Stomach (tissue), 9 donors: Measurements from ENCODE around the gene DAZAP2. TPM values are rescaled to one million over a fixed set of nuclear protein-coding genes. Genes with fewer than 3 reads are reported as not detected.

Source experiments
- DNase-seq, 2 donors: peaks; one replicate each; pipeline versions ENCODE4 v3.0.0 to v3.0.0-alpha.2; 2013 to 2019
- H3K27ac ChIP-seq, 5 donors: fragments of 200-600 bp in 4 of 5; sonication (generic) in 4 of 5; one replicate each; pipeline ENCODE4 v1.5.1; 2013 to 2019; ENCODE audit warnings: mild to moderate bottlenecking in 1 of 5, moderate library complexity in 1 of 5
- H3K27me3 ChIP-seq, 3 donors: fragments of 200-600 bp; sonication (generic); one replicate each; pipeline ENCODE4 v1.5.1; 2017 to 2019; ENCODE audit warnings: mixed run types in 1 of 3
- H3K36me3 ChIP-seq, 4 donors: fragments of 200-600 bp; sonication (generic); 1 replicate in 3 of 4; 2 replicates in 1 of 4; pipeline ENCODE4 v1.5.1; 2016 to 2019
- H3K4me1 ChIP-seq, 4 donors: fragments of 200-600 bp; sonication (generic); one replicate each; pipeline ENCODE4 v1.5.1; 2016 to 2019
- H3K4me3 ChIP-seq, 4 donors: fragments of 200-600 bp; sonication (generic) in 3 of 4; one replicate each; pipeline ENCODE4 v1.5.1; 2016 to 2019; ENCODE audit warnings: mild to moderate bottlenecking in 1 of 4
- H3K9me3 ChIP-seq, 4 donors: fragments of 200-600 bp; sonication (generic); one replicate each; pipeline ENCODE4 v1.5.1; 2016 to 2019
- EP300 ChIP-seq: sonication (generic); formaldehyde crosslinking; IDR thresholded peaks from one replicate; pipeline ENCODE4 v1.6.1; 2017; ENCODE audit warnings: antibody characterized with exemption
- POLR2A ChIP-seq, 4 donors: fragments of 450-650 bp; IDR thresholded peaks; one replicate each; pipeline ENCODE4 v1.6.1; 2016; ENCODE audit warnings: antibody characterized with exemption in 4 of 4, control low read depth in 2 of 4, mild to moderate bottlenecking in 1 of 4, moderate library complexity in 1 of 4
- POLR2AphosphoS5 ChIP-seq, 3 donors: sonication (generic); formaldehyde crosslinking; IDR thresholded peaks; one replicate each; pipeline ENCODE4 v1.6.1; 2016; ENCODE audit warnings: antibody characterized with exemption in 3 of 3
- WGBS, 5 donors: extraction: QIAGEN DNeasy Blood & Tissue Kit in 3 of 5; methylation state at CpG; one replicate each; pipeline versions ENCODE4 v1.1.5 to v1.1.7; 2013 to 2018; 5-methylcytosine and 5-hydroxymethylcytosine counted together
- intact Hi-C: fragments of 100-400 bp; cut with DNase I; formaldehyde crosslinking; loops from one replicate; pipeline ENCODE4 v1.15.1; 2023; ENCODE audit warnings: low total_unique reads
- polyA plus RNA-seq, 3 donors: library from polyadenylated mRNA; stranded (reverse); fragments of 200-250 nt; gene quantifications; one replicate each; pipeline ENCODE4 v1.2.3, GENCODE V29; 2013
- total RNA-seq, 5 donors: library from RNA; depleted of rRNA; stranded (reverse); fragments of >200 nt; gene quantifications; one replicate each; pipeline versions ENCODE4 v1.1.0 to v1.2.3, GENCODE V29; 2014 to 2016
- TF ChIP-seq, protein P1 (sequence below), 7 experiments: fragments of 450-650 bp in 4 of 7; fragments of 200-600 bp in 3 of 7; sonication (generic) in 3 of 7; IDR thresholded peaks; one replicate each; pipeline ENCODE4 v1.5.1; 2016 to 2019; ENCODE audit warnings: antibody characterized with exemption in 7 of 7, control low read depth in 2 of 7, mild to moderate bottlenecking in 1 of 7
- donor health status: healthy with polysubstance abuse.
- donor health status: Bipolar disorder and iron deficiency.
- donor health status: healthy.

The DAZAP2 gene
- total and polyA plus RNA-seq, 8 donors, result 37.4 to 547 (median 144) TPM

DNA sequence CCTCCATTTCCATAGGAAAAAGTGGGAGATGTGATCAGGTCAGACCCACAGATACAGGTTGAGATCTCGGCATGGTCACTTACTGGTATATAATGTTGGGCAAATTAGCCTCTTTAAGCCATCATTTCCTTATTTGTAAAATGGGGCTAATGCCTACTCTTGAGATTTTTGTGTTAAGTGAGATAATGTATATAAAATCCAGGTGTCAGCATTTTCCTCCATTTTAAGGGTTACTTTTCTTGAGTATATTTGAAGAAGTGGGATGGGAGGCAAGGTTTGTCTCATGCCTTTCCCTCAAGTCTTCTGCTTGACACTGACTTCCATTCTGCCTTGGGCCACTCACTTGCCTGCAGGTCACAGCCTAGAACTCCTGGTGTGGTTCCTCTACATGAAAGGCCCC, 10.7 kb upstream of the DAZAP2 start:
- H3K27ac ChIP-seq, result no peak overlapping the region
- 92 to 97% (median 95%) methylated on average over 1 of the region's 1 CpG for WGBS, 5 donors
- H3K4me3 ChIP-seq, result no peak overlapping the region
- TF ChIP-seq POLR2AphosphoS5 (IDR thresholded peaks at IDR 0.05) (no peak), EP300 (no peak), POLR2A (IDR thresholded peaks at IDR 0.05) (no peak)
- TF ChIP-seq, protein P1, sequence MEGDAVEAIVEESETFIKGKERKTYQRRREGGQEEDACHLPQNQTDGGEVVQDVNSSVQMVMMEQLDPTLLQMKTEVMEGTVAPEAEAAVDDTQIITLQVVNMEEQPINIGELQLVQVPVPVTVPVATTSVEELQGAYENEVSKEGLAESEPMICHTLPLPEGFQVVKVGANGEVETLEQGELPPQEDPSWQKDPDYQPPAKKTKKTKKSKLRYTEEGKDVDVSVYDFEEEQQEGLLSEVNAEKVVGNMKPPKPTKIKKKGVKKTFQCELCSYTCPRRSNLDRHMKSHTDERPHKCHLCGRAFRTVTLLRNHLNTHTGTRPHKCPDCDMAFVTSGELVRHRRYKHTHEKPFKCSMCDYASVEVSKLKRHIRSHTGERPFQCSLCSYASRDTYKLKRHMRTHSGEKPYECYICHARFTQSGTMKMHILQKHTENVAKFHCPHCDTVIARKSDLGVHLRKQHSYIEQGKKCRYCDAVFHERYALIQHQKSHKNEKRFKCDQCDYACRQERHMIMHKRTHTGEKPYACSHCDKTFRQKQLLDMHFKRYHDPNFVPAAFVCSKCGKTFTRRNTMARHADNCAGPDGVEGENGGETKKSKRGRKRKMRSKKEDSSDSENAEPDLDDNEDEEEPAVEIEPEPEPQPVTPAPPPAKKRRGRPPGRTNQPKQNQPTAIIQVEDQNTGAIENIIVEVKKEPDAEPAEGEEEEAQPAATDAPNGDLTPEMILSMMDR (IDR thresholded peaks at IDR 0.05), result no peak
- H3K9me3 ChIP-seq, result no peaks in the 10 kb centered on the region
- no peak for DNase-seq
- peaks cover 0 to 10% (median 3%) of the 10 kb centered on the region in 4 donors for H3K36me3 ChIP-seq
- intact Hi-C loops, result no loop called here
- no peaks in the 10 kb centered on the region for H3K27me3 ChIP-seq
- H3K4me1 ChIP-seq, result peaks cover 0 to under 1% (median 0%) of the 10 kb centered on the region in 4 donors

DNA sequence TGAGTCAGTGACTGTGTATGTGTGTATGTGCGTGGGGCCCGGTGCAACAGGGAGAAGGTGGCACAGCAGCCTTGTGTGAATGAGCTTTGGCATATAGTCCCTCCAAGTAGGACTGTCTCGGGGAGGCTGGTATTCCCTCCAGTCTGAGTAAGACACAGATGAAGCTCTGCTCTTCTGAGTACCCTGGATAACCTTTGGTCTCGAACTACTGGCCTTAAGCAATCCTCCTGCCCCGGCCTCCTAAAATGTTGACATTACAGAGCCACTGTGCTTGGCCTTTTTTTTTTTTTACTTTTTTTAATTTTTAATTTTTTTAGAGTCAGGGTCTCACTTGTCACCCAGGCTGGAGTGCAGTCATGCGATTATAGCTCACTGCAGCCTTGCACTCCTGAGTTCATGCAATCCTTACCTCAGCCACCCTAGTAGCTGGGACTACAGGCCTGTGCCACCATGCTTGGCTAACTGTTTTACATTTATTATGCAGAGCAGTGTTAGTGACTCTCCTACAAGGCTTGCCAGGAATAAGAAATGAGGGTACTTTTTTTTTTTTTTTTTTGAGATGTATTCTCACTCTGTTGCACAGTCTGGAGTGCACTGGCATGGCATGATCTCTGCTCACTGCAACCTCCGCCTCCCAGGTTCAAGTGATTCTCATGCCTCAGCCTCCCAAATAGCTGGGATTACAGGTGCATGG, 9.4 kb upstream of the DAZAP2 start:
- intact Hi-C loops, result no loop called here
- WGBS, 5 donors, result 88 to 96% (median 94%) methylated on average over 7 of the region's 7 CpGs
- no peak for DNase-seq

DNA sequence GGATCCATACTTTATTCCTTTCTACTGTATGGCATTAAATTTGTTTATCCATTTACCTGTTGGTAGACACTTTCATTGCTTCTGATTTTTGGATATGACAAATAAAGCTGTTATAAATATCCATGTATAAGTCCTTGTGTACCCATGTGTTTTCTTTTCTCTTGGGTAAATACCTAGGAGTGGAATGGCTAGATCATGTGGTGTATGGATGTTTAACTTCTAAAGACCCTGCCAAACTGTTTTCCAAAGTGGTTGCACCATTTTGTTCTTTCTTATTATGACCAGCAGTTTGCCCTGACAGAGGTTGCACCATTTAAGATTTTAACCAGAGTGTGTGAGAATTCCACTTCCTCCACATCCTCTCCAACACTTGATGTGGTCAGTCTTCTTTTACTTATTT, 6.0 kb upstream of the DAZAP2 start:
- no peak for DNase-seq
- H3K9me3 ChIP-seq, result no peaks in the 10 kb centered on the region
- H3K4me3 ChIP-seq, result no peak overlapping the region
- TF ChIP-seq, protein P1 (IDR thresholded peaks at IDR 0.05), result no peak
- no peak for TF ChIP-seq EP300
- TF ChIP-seq POLR2AphosphoS5 (IDR thresholded peaks at IDR 0.05), result no peak
- no peak for TF ChIP-seq POLR2A (IDR thresholded peaks at IDR 0.05)
- H3K4me1 ChIP-seq, result peaks cover 0 to under 1% (median under 1%) of the 10 kb centered on the region in 4 donors
- no peaks in the 10 kb centered on the region for H3K36me3 ChIP-seq
- H3K27me3 ChIP-seq, result no peaks in the 10 kb centered on the region
- no peak overlapping the region for H3K27ac ChIP-seq
- intact Hi-C loops, result no loop called here

More for the DNA sequence above, 9.4 kb upstream of the DAZAP2 start:
- no peak overlapping the region for H3K4me3 ChIP-seq
- H3K27me3 ChIP-seq, result no peaks in the 10 kb centered on the region
- no peaks in the 10 kb centered on the region for H3K4me1 ChIP-seq
- H3K9me3 ChIP-seq, result no peaks in the 10 kb centered on the region
- no peak overlapping the region for H3K27ac ChIP-seq
- peaks cover 0 to 9% (median 3%) of the 10 kb centered on the region in 4 donors for H3K36me3 ChIP-seq
- no peak for TF ChIP-seq EP300
- no peak for TF ChIP-seq POLR2AphosphoS5 (IDR thresholded peaks at IDR 0.05)
- no peak for TF ChIP-seq POLR2A (IDR thresholded peaks at IDR 0.05)
- TF ChIP-seq, protein P1 (IDR thresholded peaks at IDR 0.05), result no peak

DNA sequence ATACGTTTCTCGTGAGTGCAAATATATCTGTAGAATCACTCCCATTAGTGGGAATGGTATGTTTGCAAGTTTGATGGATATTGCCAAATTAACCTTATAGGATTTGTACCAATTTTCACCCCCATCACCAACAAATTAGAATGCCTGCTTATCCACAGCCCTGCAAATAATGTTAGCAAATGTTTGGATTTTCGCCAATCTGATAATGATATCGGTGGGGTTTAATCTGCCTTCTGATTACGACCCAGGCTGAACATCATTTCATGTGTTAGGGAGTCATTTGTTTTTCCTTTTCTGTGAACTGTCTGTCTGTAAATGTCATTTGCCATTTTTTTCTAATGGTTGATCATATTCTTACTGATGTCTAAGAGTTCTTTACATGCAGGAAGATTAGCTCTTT, 4.1 kb upstream of the DAZAP2 start:
- TF ChIP-seq POLR2AphosphoS5 (IDR thresholded peaks at IDR 0.05), result no peak
- no peak for TF ChIP-seq POLR2A (IDR thresholded peaks at IDR 0.05)
- no peak for TF ChIP-seq EP300
- TF ChIP-seq, protein P1 (IDR thresholded peaks at IDR 0.05), result no peak
- intact Hi-C loops, result no loop called here
- no peaks in the 10 kb centered on the region for H3K27me3 ChIP-seq
- H3K36me3 ChIP-seq, result no peaks in the 10 kb centered on the region
- DNase-seq, result no peak
- 35 to 56% (median 42%) methylated on average over 5 of the region's 5 CpGs for WGBS, 5 donors
- no peak overlapping the region for H3K27ac ChIP-seq
- H3K4me1 ChIP-seq, result peaks cover 2 to 8% (median 7%) of the 10 kb centered on the region in 4 donors
- no peaks in the 10 kb centered on the region for H3K9me3 ChIP-seq
- no peak overlapping the region for H3K4me3 ChIP-seq
